Common myeloid progenitor, CD34-positive (primary cell): ENCODE results near the gene UBE2E2.
A peak's percentile ranks its signal among the peaks of the same experiment; 100 is the strongest.
"Not testable (repeated sequence)": the region's sequence is repeated elsewhere in the genome, so short reads cannot be mapped to it uniquely, and the experiment has no call there.

Experiments
- CTCF ChIA-PET: fragments of 350-600 bp; sonication (Branson Sonifier 250); formaldehyde crosslinking; loops from one replicate; lab custom pipeline; 2021; ENCODE audit warnings: antibody characterized with exemption; lab: Charles Lee
- POLR2A ChIA-PET: fragments of 350-600 bp; sonication (Branson Sonifier 250); formaldehyde crosslinking; loops from one replicate; lab custom pipeline; 2021; ENCODE audit warnings: antibody characterized with exemption; lab: Charles Lee
- DNase-seq, 3 donors: peaks; one replicate each; pipeline versions ENCODE4 v3.0.0 to v3.0.0-alpha.2; 2013
- H3K27ac ChIP-seq, 2 experiments: 1 replicate in 1 of 2; 2 replicates in 1 of 2; pipeline ENCODE4 v1.7.0; 2013; ENCODE audit warnings: inconsistent platforms in 2 of 2, low read length in 2 of 2, mild to moderate bottlenecking in 2 of 2, low read depth in 1 of 2, moderate library complexity in 1 of 2; ENCODE audit not compliant: severe bottlenecking in 2 of 2, insufficient read depth in 1 of 2, poor library complexity in 1 of 2
- H3K27me3 ChIP-seq, 5 experiments: replicated peaks in 2 of 5; 1 replicate in 3 of 5; 2 replicates in 2 of 5; pipeline versions ENCODE4 v1.6.1 to v1.7.0; 2013; ENCODE audit warnings: low read length in 4 of 5, mild to moderate bottlenecking in 2 of 5, moderate library complexity in 2 of 5, inconsistent platforms in 1 of 5; ENCODE audit not compliant: insufficient read depth in 5 of 5, control insufficient read depth in 4 of 5
- H3K36me3 ChIP-seq, 4 experiments: 1 replicate in 2 of 4; 2 replicates in 2 of 4; pipeline versions ENCODE4 v1.6.1 to v1.7.0; 2013; ENCODE audit warnings: low read length in 3 of 4, control low read depth in 1 of 4, mild to moderate bottlenecking in 1 of 4; ENCODE audit not compliant: control insufficient read depth in 4 of 4, insufficient read depth in 4 of 4
- H3K4me1 ChIP-seq, 4 experiments: 1 replicate in 3 of 4; 2 replicates in 1 of 4; pipeline versions ENCODE4 v1.6.1 to v1.7.1; 2013; ENCODE audit warnings: low read length in 3 of 4, mild to moderate bottlenecking in 3 of 4, control low read depth in 1 of 4, inconsistent platforms in 1 of 4, moderate library complexity in 1 of 4; ENCODE audit not compliant: control insufficient read depth in 4 of 4, insufficient read depth in 4 of 4; ENCODE audit errors: control extremely low read depth in 1 of 4
- H3K4me3 ChIP-seq, 7 experiments: 1 replicate in 4 of 7; 2 replicates in 3 of 7; pipeline versions ENCODE4 v1.5.1 to v1.7.0; 2013; ENCODE audit warnings: mild to moderate bottlenecking in 7 of 7, low read length in 6 of 7, moderate library complexity in 6 of 7, inconsistent platforms in 2 of 7, low read depth in 2 of 7, control low read depth in 1 of 7; ENCODE audit not compliant: insufficient read depth in 4 of 7, control insufficient read depth in 1 of 7; ENCODE audit errors: extremely low read depth in 1 of 7
- H3K9me3 ChIP-seq, 5 experiments: 1 replicate in 4 of 5; 2 replicates in 1 of 5; pipeline versions ENCODE4 v1.6.1 to v1.7.1; 2013; ENCODE audit warnings: low read length in 4 of 5, mild to moderate bottlenecking in 2 of 5, inconsistent platforms in 1 of 5, low read depth in 1 of 5, moderate library complexity in 1 of 5; ENCODE audit not compliant: control insufficient read depth in 4 of 5, insufficient read depth in 2 of 5; ENCODE audit errors: control extremely low read depth in 1 of 5
- WGBS: methylation state at CpG from one replicate; pipeline ENCODE4 v1.1.5; 2013; ENCODE audit not compliant: insufficient coverage; 5-methylcytosine and 5-hydroxymethylcytosine counted together

UBE2E2 gene

GRCh38 chr3:23602971-23603370 lies 399.8 kb downstream of the UBE2E2 start:
- ChIA-PET POLR2A (interaction anchor here (0.6 kb wide), 1 partner anchor 59 kb away, joined by 4 read pairs; no protein-coding TSS in a partner anchor), CTCF (no interaction called here)
- no peak overlapping the region for H3K27ac ChIP-seq
- H3K9me3 ChIP-seq, result peaks cover 0 to 3% (median 0%) of the 10 kb centered on the region in 5 experiments
- H3K27me3 ChIP-seq, result no peaks in the 10 kb centered on the region
- no peaks in the 10 kb centered on the region for H3K4me1 ChIP-seq
- H3K4me3 ChIP-seq, result no peak overlapping the region
- DNase-seq, result no peak
- WGBS, result no CpG with 5 or more reads among the region's 9 CpGs
- H3K36me3 ChIP-seq, result no peaks in the 10 kb centered on the region

DNA sequence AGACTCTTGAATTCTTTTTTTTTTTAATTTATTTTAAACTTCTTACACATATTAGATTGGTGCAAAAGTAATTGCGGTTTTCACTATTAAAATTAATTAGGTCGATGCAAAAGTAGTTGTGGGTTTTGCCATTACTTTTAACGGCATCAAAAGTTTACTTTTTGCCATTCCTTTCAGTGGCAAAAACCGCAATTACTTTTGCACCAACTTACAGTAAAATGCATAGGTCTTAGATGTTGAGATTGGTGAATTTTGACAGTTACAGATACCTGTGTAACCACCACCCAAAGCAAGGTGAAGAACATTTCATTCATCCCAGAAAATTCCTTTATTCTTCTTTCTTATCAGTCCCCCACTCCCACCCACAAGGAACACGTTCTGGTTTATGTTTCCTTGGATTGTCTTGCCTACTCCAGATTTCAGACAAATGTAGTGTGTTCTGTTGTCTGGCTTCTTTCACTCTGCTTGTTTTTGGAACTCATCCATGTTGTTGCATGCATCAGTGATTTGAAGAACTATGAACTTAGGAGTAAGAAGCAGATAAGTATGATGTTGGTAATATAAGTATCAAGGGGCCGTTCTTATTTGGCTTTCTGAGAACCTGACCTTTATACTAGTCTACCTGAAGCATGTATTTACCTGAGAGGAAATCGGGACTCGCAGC lies 404.2 kb downstream of the UBE2E2 start:
- no peaks in the 10 kb centered on the region for H3K27me3 ChIP-seq
- no peaks in the 10 kb centered on the region for H3K36me3 ChIP-seq
- no peak overlapping the region for H3K4me3 ChIP-seq
- peaks cover 0 to 3% (median 0%) of the 10 kb centered on the region in 5 experiments for H3K9me3 ChIP-seq
- ChIA-PET POLR2A (no interaction called here), CTCF (interaction anchor here (0.7 kb wide), 1 partner anchor 815 kb away, joined by 3 read pairs; no protein-coding TSS in a partner anchor)
- no peak for DNase-seq
- peaks cover 0 to 11% (median 8%) of the 10 kb centered on the region in 4 experiments for H3K4me1 ChIP-seq
- H3K27ac ChIP-seq, result no peak overlapping the region
- 95% methylated on average over 3 of the region's 8 CpGs for WGBS

GRCh38 chr3:23608650-23609049 lies 405.5 kb downstream of the UBE2E2 start:
- Histone ChIP-seq H3K36me3 (no peaks in the 10 kb centered on the region), H3K4me3 (no peak overlapping the region), H3K4me1 (peaks cover 0 to 14% (median 8%) of the 10 kb centered on the region in 4 experiments), H3K27ac (no peak overlapping the region), H3K27me3 (no peaks in the 10 kb centered on the region), H3K9me3 (peaks cover 0 to 3% (median 0%) of the 10 kb centered on the region in 5 experiments)
- ChIA-PET CTCF (no interaction called here), POLR2A (no interaction called here)
- 100% methylated on average over 2 of the region's 2 CpGs for WGBS
- no peak for DNase-seq

DNA sequence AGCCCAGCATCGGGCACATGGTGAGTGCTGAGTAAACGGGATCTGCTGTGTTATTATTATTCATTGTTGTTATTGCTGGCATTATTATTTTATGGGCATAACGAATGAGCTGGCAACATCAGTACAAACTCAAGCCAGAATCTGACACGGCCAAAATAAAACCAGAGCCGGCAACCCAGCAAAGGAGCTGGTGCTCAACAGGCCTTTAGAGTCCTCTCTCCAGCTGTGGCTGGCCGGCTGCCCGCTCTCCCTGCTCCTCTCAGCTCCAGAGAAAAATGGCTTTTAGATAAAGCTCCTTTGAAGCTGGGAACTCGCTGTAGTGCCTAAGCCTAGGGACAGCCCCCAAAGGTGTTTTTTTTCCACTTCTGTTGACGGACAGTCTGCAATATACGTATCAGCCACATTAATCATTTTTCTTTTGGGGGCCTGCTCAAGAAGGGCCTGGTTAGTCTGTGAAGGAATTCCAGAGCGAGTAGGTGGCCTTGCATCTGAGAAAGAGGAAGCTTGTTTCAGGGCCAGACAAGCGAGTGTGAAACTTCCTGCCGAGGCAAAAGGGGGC lies 408.7 kb downstream of the UBE2E2 start:
- peak; percentile 31 to 73 (median 65) for DNase-seq
- peaks cover 0 to 14% (median 8%) of the 10 kb centered on the region in 4 experiments for H3K4me1 ChIP-seq
- no peaks in the 10 kb centered on the region for H3K27me3 ChIP-seq
- no peak overlapping the region for H3K27ac ChIP-seq
- CTCF ChIA-PET, result interaction anchor here (1.0 to 1.6 kb wide), 2 partner anchors 10 to 49 kb away, joined by 3 to 4 read pairs; no protein-coding TSS in a partner anchor
- peak overlapping the region in 2 of 7 experiments; percentile 34 to 72 for H3K4me3 ChIP-seq
- H3K9me3 ChIP-seq, result no peaks in the 10 kb centered on the region
- POLR2A ChIA-PET, result no interaction called here
- WGBS, result 54% methylated on average over 10 of the region's 13 CpGs
- no peaks in the 10 kb centered on the region for H3K36me3 ChIP-seq

GRCh38 chr3:23612296-23612891 lies 409.3 kb downstream of the UBE2E2 start:
- CTCF ChIA-PET, result interaction anchor here (1.0 to 1.6 kb wide), 2 partner anchors 9 to 48 kb away, joined by 3 to 4 read pairs; no protein-coding TSS in a partner anchor
- POLR2A ChIA-PET, result no interaction called here
- H3K27me3 ChIP-seq, result no peaks in the 10 kb centered on the region
- H3K4me1 ChIP-seq, result peaks cover 0 to 14% (median 8%) of the 10 kb centered on the region in 4 experiments
- no peaks in the 10 kb centered on the region for H3K9me3 ChIP-seq
- H3K4me3 ChIP-seq, result peak overlapping the region in 3 of 7 experiments; percentile 30 to 72 (median 34)
- H3K36me3 ChIP-seq, result no peaks in the 10 kb centered on the region
- DNase-seq, result no peak
- 56% methylated on average over 11 of the region's 15 CpGs for WGBS
- no peak overlapping the region for H3K27ac ChIP-seq

- H3K27ac ChIP-seq, result no peak overlapping the region
- CTCF ChIA-PET, result no interaction called here
- peaks cover 0 to 14% (median 8%) of the 10 kb centered on the region in 4 experiments for H3K4me1 ChIP-seq
- no peak for DNase-seq
- POLR2A ChIA-PET, result interaction anchor here (0.6 kb wide), 1 partner anchor 170 kb away, joined by 6 read pairs; no protein-coding TSS in a partner anchor
- H3K36me3 ChIP-seq, result no peaks in the 10 kb centered on the region
- no peaks in the 10 kb centered on the region for H3K27me3 ChIP-seq
- 100% methylated on average over 4 of the region's 5 CpGs for WGBS
- no peaks in the 10 kb centered on the region for H3K9me3 ChIP-seq
- no peak overlapping the region for H3K4me3 ChIP-seq
These were observed 411.9 kb downstream of the UBE2E2 start for GRCh38 chr3:23615068-23615467.

GRCh38 chr3:23618475-23618874 lies 415.3 kb downstream of the UBE2E2 start:
- H3K9me3 ChIP-seq, H3K27ac ChIP-seq, CTCF ChIA-PET, H3K36me3 ChIP-seq, H3K4me3 ChIP-seq, H3K27me3 ChIP-seq, DNase-seq, POLR2A ChIA-PET, H3K4me1 ChIP-seq: not testable (repeated sequence)
- WGBS, result no CpG with 5 or more reads among the region's 2 CpGs
